ENCODE measurements around the gene FARS2. TPM values are rescaled to one million over a fixed set of nuclear protein-coding genes. Genes with fewer than 3 reads are reported as not detected.

The FARS2 gene
- total and polyA plus RNA-seq, 9 of the 15 experiments (the other 6 are each of a cell fraction or from before 2014, with no cell fraction given): 16.5 to 62.2 (median 27.0) TPM

DNA sequence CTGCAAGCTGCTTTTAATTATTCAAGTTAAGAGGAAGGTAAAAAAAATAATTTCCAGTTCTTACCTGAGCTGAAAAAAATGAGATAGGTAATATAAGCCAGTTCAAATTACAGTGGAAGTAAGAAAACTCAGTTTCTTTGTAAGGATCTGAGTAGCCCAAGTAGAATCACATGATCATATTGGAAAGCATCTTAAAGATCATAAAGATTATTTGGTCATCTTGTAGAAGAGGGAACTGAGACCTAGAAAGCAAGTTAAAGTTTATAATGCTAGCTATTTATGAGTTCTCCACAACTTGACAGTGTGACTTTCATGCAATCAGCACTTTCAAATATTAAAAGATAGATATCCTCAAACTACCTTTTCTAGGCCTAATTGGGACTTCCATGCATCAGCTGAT, 80.5 kb downstream of the FARS2 start:
- DNase-seq (ENCODE audit: extremely low read depth in 1 of 4, low spot score in 3 of 4) (no peak), ATAC-seq (no peak), FAIRE-seq (no peak)
- no peak overlapping the region for H3K4me2 ChIP-seq (ENCODE audit: insufficient read depth, low read length)
- in situ Hi-C loops (cut with MboI) (no loop called here), intact Hi-C loops (cut with micrococcal nuclease) (no loop called here)
- no peaks in the 10 kb centered on the region for H3K9me3 ChIP-seq (replicated peaks; ENCODE audit: control insufficient read depth, insufficient read depth, low read depth, low read length)
- no peak overlapping the region for H3K27ac ChIP-seq (ENCODE audit: extremely low read depth, low read depth, low read length)
- H2AFZ ChIP-seq (ENCODE audit: low read depth, low read length): no peak overlapping the region
- H4K20me1 ChIP-seq (replicated peaks; ENCODE audit: control insufficient read depth, insufficient read depth, low read length): no peaks in the 10 kb centered on the region
- POLR2A ChIA-PET: no interaction called here
- peaks cover 4% of the 10 kb centered on the region for H3K9me1 ChIP-seq (ENCODE audit: control insufficient read depth, insufficient read depth, low read length)
- H3K27me3 ChIP-seq (ENCODE audit: control insufficient read depth in 2 of 2, insufficient read depth in 2 of 2, low read length in 2 of 2): no peaks in the 10 kb centered on the region
- CTCF ChIA-PET (ENCODE audit: low intra/inter-chr PET ratio): no interaction called here
- H3K4me3 ChIP-seq: no peak overlapping the region
- no peak overlapping the region for H3K9ac ChIP-seq (ENCODE audit: insufficient read depth in 1 of 2, low read depth in 2 of 2, low read length in 2 of 2)
- no peaks in the 10 kb centered on the region for H3K79me2 ChIP-seq (ENCODE audit: control insufficient read depth, insufficient read depth, low read length)
- no peaks in the 10 kb centered on the region for H3K4me1 ChIP-seq (replicated peaks in 1 of 2; ENCODE audit: control insufficient read depth in 2 of 2, insufficient read depth in 2 of 2, low read length in 2 of 2)
- TF ChIP-seq, protein P1, sequence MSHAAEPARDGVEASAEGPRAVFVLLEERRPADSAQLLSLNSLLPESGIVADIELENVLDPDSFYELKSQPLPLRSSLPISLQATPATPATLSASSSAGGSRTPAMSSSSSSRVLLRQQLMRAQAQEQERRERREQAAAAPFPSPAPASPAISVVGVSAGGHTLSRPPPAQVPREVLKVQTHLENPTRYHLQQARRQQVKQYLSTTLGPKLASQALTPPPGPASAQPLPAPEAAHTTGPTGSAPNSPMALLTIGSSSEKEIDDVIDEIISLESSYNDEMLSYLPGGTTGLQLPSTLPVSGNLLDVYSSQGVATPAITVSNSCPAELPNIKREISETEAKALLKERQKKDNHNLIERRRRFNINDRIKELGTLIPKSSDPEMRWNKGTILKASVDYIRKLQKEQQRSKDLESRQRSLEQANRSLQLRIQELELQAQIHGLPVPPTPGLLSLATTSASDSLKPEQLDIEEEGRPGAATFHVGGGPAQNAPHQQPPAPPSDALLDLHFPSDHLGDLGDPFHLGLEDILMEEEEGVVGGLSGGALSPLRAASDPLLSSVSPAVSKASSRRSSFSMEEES (CRISPR knock-in tag; IDR thresholded peaks at IDR 0.05): peak; percentile 61
- TF ChIP-seq ZNF41 (CRISPR knock-in tag; conservative IDR thresholded peaks at IDR 0.05) (no peak), SUPT5H (IDR thresholded peaks at IDR 0.05) (no peak)
- no peaks in the 10 kb centered on the region for H3K36me3 ChIP-seq (ENCODE audit: control insufficient read depth, insufficient read depth, low read length)
- BruUV-seq (replicated peaks): no TSS peak

DNA sequence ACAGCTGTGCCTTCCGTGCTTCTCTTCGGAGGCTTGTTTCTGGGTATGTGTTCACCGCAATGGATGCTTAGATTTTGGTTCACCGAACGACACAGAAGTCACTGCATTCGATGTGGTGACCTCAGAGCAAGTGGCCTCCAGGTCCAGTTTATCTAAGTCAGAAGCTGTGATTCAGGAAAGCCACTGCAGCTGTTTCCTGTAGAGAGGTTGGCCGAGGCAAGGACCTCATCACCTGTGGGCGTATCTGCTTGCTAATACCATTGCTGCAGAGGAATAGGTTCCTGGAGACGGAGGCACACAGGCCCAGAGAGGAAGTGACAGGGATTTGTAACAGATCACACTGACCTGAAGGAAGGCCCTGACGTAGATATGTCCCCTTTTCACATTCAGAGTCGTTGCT, 82.7 kb downstream of the FARS2 start:
- no peak for FAIRE-seq
- TF ChIP-seq PURB (CRISPR knock-in tag; IDR thresholded peaks at IDR 0.05; ENCODE audit: low read depth): no peak
- TF ChIP-seq SPI1 (IDR thresholded peaks at IDR 0.05; ENCODE audit: borderline replicate concordance, low read depth, low read length): peak; percentile 36; the same call in 1 of the 2 replicates
- WGBS (ENCODE audit: insufficient coverage, low coverage, missing lambda C conversion rate): 63% methylated on average over 11 of the region's 11 CpGs

More for the DNA sequence above, 82.7 kb downstream of the FARS2 start:
- Histone ChIP-seq H3K9me3 (replicated peaks; ENCODE audit: control insufficient read depth, insufficient read depth, low read depth, low read length) (no peaks in the 10 kb centered on the region), H3K36me3 (ENCODE audit: control insufficient read depth, insufficient read depth, low read length) (no peaks in the 10 kb centered on the region), H3K27me3 (ENCODE audit: control insufficient read depth in 2 of 2, insufficient read depth in 2 of 2, low read length in 2 of 2) (no peaks in the 10 kb centered on the region), H3K9me1 (ENCODE audit: control insufficient read depth, insufficient read depth, low read length) (peaks cover 4% of the 10 kb centered on the region), H2AFZ (ENCODE audit: low read depth, low read length) (no peak overlapping the region), H3K9ac (ENCODE audit: insufficient read depth in 1 of 2, low read depth in 2 of 2, low read length in 2 of 2) (no peak overlapping the region; a peak in 1 of 4 replicates), H3K27ac (ENCODE audit: extremely low read depth, low read depth, low read length) (no peak overlapping the region), H4K20me1 (replicated peaks; ENCODE audit: control insufficient read depth, insufficient read depth, low read length) (no peaks in the 10 kb centered on the region), H3K4me3 (no peak overlapping the region), H3K4me1 (replicated peaks in 1 of 2; ENCODE audit: control insufficient read depth in 2 of 2, insufficient read depth in 2 of 2, low read length in 2 of 2) (no peaks in the 10 kb centered on the region), H3K4me2 (ENCODE audit: insufficient read depth, low read length) (no peak overlapping the region), H3K79me2 (ENCODE audit: control insufficient read depth, insufficient read depth, low read length) (no peaks in the 10 kb centered on the region)
- ChIA-PET CTCF (ENCODE audit: low intra/inter-chr PET ratio) (interaction anchor here (0.7 kb wide), 1 partner anchor 1180 kb away, joined by 4 read pairs; no protein-coding TSS in a partner anchor), POLR2A (interaction anchor here (1.5 kb wide), 1 partner anchor 17 kb away, joined by 5 read pairs; no protein-coding TSS in a partner anchor)
- intact Hi-C loops (cut with micrococcal nuclease) (no loop called here), in situ Hi-C loops (cut with MboI) (no loop called here)
- ATAC-seq (no peak), DNase-seq (ENCODE audit: extremely low read depth in 1 of 4, low spot score in 3 of 4) (peak in 1 of 4 experiments; percentile 5)
- BruUV-seq (replicated peaks): no TSS peak
